Stomach (tissue), 19 donors: Measurements from ENCODE around the gene GALM. TPM values are rescaled to one million over a fixed set of nuclear protein-coding genes. Genes with fewer than 3 reads are reported as not detected.

Experiments
- DNase-seq, 2 donors: peaks; one replicate each; pipeline versions ENCODE4 v3.0.0 to v3.0.0-alpha.2; 2013 to 2019
- H3K27ac ChIP-seq, 5 donors: fragments of 200-600 bp in 4 of 5; sonication (generic) in 4 of 5; one replicate each; pipeline ENCODE4 v1.5.1; 2013 to 2019; ENCODE audit warnings: mild to moderate bottlenecking in 1 of 5, moderate library complexity in 1 of 5
- H3K27me3 ChIP-seq, 3 donors: fragments of 200-600 bp; sonication (generic); one replicate each; pipeline ENCODE4 v1.5.1; 2017 to 2019; ENCODE audit warnings: mixed run types in 1 of 3
- H3K36me3 ChIP-seq, 4 donors: fragments of 200-600 bp; sonication (generic); 1 replicate in 3 of 4; 2 replicates in 1 of 4; pipeline ENCODE4 v1.5.1; 2016 to 2019
- H3K4me1 ChIP-seq, 4 donors: fragments of 200-600 bp; sonication (generic); one replicate each; pipeline ENCODE4 v1.5.1; 2016 to 2019
- H3K4me3 ChIP-seq, 4 donors: fragments of 200-600 bp; sonication (generic) in 3 of 4; one replicate each; pipeline ENCODE4 v1.5.1; 2016 to 2019; ENCODE audit warnings: mild to moderate bottlenecking in 1 of 4
- H3K9me3 ChIP-seq, 4 donors: fragments of 200-600 bp; sonication (generic); one replicate each; pipeline ENCODE4 v1.5.1; 2016 to 2019
- CTCF ChIP-seq, 7 experiments: fragments of 450-650 bp in 4 of 7; fragments of 200-600 bp in 3 of 7; sonication (generic) in 3 of 7; IDR thresholded peaks; one replicate each; pipeline ENCODE4 v1.5.1; 2016 to 2019; ENCODE audit warnings: antibody characterized with exemption in 7 of 7, control low read depth in 2 of 7, mild to moderate bottlenecking in 1 of 7
- EP300 ChIP-seq: sonication (generic); formaldehyde crosslinking; IDR thresholded peaks from one replicate; pipeline ENCODE4 v1.6.1; 2017; ENCODE audit warnings: antibody characterized with exemption
- POLR2A ChIP-seq, 4 donors: fragments of 450-650 bp; IDR thresholded peaks; one replicate each; pipeline ENCODE4 v1.6.1; 2016; ENCODE audit warnings: antibody characterized with exemption in 4 of 4, control low read depth in 2 of 4, mild to moderate bottlenecking in 1 of 4, moderate library complexity in 1 of 4
- POLR2AphosphoS5 ChIP-seq, 3 donors: sonication (generic); formaldehyde crosslinking; IDR thresholded peaks; one replicate each; pipeline ENCODE4 v1.6.1; 2016; ENCODE audit warnings: antibody characterized with exemption in 3 of 3
- WGBS, 5 donors: extraction: QIAGEN DNeasy Blood & Tissue Kit in 3 of 5; methylation state at CpG; one replicate each; pipeline versions ENCODE4 v1.1.5 to v1.1.7; 2013 to 2018; 5-methylcytosine and 5-hydroxymethylcytosine counted together
- intact Hi-C: fragments of 100-400 bp; cut with DNase I; formaldehyde crosslinking; loops from one replicate; pipeline ENCODE4 v1.15.1; 2023; ENCODE audit warnings: low total_unique reads
- long read RNA-seq, 10 donors: transcript quantifications; one replicate each; lab custom pipeline, GENCODE V29; 2026
- polyA plus RNA-seq, 3 donors: library from polyadenylated mRNA; stranded (reverse); fragments of 200-250 nt; gene quantifications; one replicate each; pipeline ENCODE4 v1.2.3, GENCODE V29; 2013
- total RNA-seq, 5 donors: library from RNA; depleted of rRNA; stranded (reverse); fragments of >200 nt; gene quantifications; one replicate each; pipeline versions ENCODE4 v1.1.0 to v1.2.3, GENCODE V29; 2014 to 2016
- donor health status: healthy with polysubstance abuse.
- donor health status: Bipolar disorder and iron deficiency.
- donor health status: healthy.

The GALM gene
- total RNA-seq (10 to 100 TPM in 1 of 5 donors, 1 to 10 TPM in 3, not detected in 1; 2.2 to 17.8 (median 6.7) TPM), polyA plus RNA-seq (10 to 100 TPM in 2 of 3 donors, 1 to 10 TPM in 1; 7.6 to 15.3 (median 12.3) TPM)
- long read RNA-seq, donor 1, partial matches to known transcripts, result 0 of 3 reads
- long read RNA-seq, donor 1, other reads (novel, unspliced or antisense), result 0 of 3 reads
- long read RNA-seq, donor 2, transcript GALM-201 (7 exons, 2,484 nt), result major isoform, 6 of 16 reads
- long read RNA-seq, donor 2, partial matches to known transcripts, result 10 of 16 reads
- long read RNA-seq, donor 2, other reads (novel, unspliced or antisense), result 0 of 16 reads
- long read RNA-seq, donor 3, partial matches to known transcripts, result 0 of 4 reads
- long read RNA-seq, donor 3, other reads (novel, unspliced or antisense), result 0 of 4 reads
- long read RNA-seq, donor 4, result 0 reads
- long read RNA-seq, donor 5, partial matches to known transcripts, result 201 of 237 reads
- long read RNA-seq, donor 5, other reads (novel, unspliced or antisense), result 32 of 237 reads
- long read RNA-seq, donor 6, result 0 reads
- long read RNA-seq, donor 7, transcript GALM-201 (7 exons, 2,484 nt), result major isoform, 8 of 251 reads
- long read RNA-seq, donor 7, partial matches to known transcripts, result 85 of 251 reads
- long read RNA-seq, donor 7, other reads (novel, unspliced or antisense), result 158 of 251 reads
- long read RNA-seq, donor 8, partial matches to known transcripts, result 22 of 24 reads
- long read RNA-seq, donor 8, other reads (novel, unspliced or antisense), result 0 of 24 reads
- long read RNA-seq, donor 9, transcript GALM-201 (7 exons, 2,484 nt), result major isoform, 5 of 310 reads
- long read RNA-seq, donor 9, partial matches to known transcripts, result 155 of 310 reads
- long read RNA-seq, donor 9, other reads (novel, unspliced or antisense), result 150 of 310 reads
- long read RNA-seq, donor 10, partial matches to known transcripts, result 0 of 3 reads
- long read RNA-seq, donor 10, other reads (novel, unspliced or antisense), result 0 of 3 reads

DNA sequence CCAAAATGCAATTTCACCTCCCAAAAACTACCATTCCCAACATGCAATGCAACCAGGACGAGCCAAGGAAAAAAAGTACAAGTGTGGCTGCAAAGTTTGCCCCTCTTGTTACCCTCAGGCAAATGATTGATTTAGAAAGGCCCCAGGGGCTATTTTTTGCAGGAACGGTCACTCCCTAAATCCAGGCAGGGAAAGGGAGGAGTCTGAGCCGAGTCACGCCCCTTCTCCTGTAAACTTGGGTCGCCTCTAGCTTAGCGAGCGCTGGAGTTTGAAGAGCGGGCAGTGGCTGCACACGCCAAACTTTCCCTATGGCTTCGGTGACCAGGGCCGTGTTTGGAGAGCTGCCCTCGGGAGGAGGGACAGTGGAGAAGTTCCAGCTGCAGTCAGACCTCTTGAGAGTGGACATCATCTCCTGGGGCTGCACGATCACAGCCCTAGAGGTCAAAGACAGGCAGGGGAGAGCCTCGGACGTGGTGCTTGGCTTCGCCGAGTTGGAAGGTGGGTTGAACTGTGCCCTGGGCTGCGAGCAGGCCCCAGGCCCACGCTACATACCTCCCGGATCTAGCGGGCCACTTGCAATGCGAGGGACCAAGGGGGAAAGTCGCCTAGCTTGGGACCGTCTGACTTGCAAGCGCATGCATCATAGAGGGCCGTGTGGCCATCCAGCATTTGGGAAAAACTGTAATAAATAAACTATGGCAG is at the start of gene GALM:
Gene GALM (plus strand): TSS at position 261 of the 702 bp plus-strand sequence. CDS start 48 bp downstream, at position 309.
- 0 to 1% (median 1%) methylated on average over 26 of the region's 26 CpGs for WGBS, 5 donors
- intact Hi-C loops, result no loop called here
- DNase-seq, result peak; percentile 82 to 97
- peak within 1 kb of the TSS; percentile 42 to 88 (median 80) for H3K27ac ChIP-seq
- TF ChIP-seq EP300 (no peak), POLR2A (IDR thresholded peaks at IDR 0.05) (peak in 1 of 4 donors; percentile 17), POLR2AphosphoS5 (IDR thresholded peaks at IDR 0.05) (peak; percentile 55 to 84 (median 58))
- H3K27me3 ChIP-seq, result no peaks in the 10 kb centered on the region
- no peaks in the 10 kb centered on the region for H3K36me3 ChIP-seq
- peak within 1 kb of the TSS; percentile 59 to 80 (median 66) for H3K4me3 ChIP-seq
- H3K9me3 ChIP-seq, result no peaks in the 10 kb centered on the region
- H3K4me1 ChIP-seq, result peaks cover 9 to 37% (median 23%) of the 10 kb centered on the region in 4 donors

GRCh38 chr2:38617301-38617700 is 48.6 kb upstream of the GALM start:
- intact Hi-C loops, result no loop called here
- H3K4me3 ChIP-seq, result no peak overlapping the region
- no peak for DNase-seq
- H3K36me3 ChIP-seq, result no peaks in the 10 kb centered on the region
- H3K27me3 ChIP-seq, result no peaks in the 10 kb centered on the region
- no peak for TF ChIP-seq POLR2A (IDR thresholded peaks at IDR 0.05)
- no peak for TF ChIP-seq POLR2AphosphoS5 (IDR thresholded peaks at IDR 0.05)
- no peak for TF ChIP-seq CTCF (IDR thresholded peaks at IDR 0.05)
- no peak for TF ChIP-seq EP300
- H3K27ac ChIP-seq, result no peak overlapping the region
- peaks cover 12 to 42% (median 23%) of the 10 kb centered on the region in 4 donors for H3K4me1 ChIP-seq
- no peaks in the 10 kb centered on the region for H3K9me3 ChIP-seq
- 87 to 94% (median 91%) methylated on average over 3 of the region's 3 CpGs for WGBS, 5 donors

DNA sequence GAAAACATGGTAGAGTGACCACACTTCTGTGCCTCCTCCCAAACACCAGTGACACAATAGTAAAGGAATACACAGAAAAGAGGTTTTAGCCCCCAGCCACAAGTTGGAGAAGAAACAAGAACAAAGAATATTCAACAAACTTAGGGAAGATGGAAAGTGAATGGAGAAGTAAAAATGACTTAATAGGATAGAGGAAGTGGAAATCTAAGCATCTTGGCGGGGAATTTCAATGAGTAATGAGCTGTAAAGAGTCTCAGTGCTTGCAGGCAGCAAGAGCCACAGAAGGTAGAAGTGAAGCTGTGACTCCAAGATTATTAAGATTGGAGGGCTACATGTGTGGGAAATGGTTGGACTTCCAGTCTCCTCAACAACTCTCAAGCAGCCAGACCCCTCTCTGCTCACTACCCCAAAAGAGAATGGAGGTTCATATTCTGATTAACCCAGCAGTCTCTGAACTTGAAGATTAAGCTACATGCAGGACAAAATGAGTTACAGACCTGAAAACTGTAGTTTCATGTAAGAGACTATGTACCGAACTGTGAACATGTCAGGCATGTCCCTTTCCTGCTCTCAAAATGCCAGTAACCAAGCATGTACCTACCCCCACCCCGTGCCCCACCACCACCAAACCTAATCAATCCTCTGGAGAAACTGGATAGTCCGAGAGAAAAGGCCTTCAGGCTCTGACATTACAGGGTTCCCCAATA is 46.3 kb upstream of the GALM start:
- 47 to 64% (median 50%) methylated on average over 4 of the region's 4 CpGs for WGBS, 5 donors
- H3K4me1 ChIP-seq, result peaks cover 0 to 31% (median 19%) of the 10 kb centered on the region in 4 donors
- no peaks in the 10 kb centered on the region for H3K9me3 ChIP-seq
- no peaks in the 10 kb centered on the region for H3K27me3 ChIP-seq
- H3K36me3 ChIP-seq, result no peaks in the 10 kb centered on the region
- no peak for TF ChIP-seq POLR2A (IDR thresholded peaks at IDR 0.05)
- TF ChIP-seq CTCF (IDR thresholded peaks at IDR 0.05), result no peak
- TF ChIP-seq POLR2AphosphoS5 (IDR thresholded peaks at IDR 0.05), result no peak
- no peak for TF ChIP-seq EP300
- H3K4me3 ChIP-seq, result no peak overlapping the region
- H3K27ac ChIP-seq, result peak overlapping the region in 4 of 5 donors; percentile 1 to 66 (median 33)
- peak in 1 of 2 donors; percentile 42 for DNase-seq
- intact Hi-C loops, result no loop called here

DNA sequence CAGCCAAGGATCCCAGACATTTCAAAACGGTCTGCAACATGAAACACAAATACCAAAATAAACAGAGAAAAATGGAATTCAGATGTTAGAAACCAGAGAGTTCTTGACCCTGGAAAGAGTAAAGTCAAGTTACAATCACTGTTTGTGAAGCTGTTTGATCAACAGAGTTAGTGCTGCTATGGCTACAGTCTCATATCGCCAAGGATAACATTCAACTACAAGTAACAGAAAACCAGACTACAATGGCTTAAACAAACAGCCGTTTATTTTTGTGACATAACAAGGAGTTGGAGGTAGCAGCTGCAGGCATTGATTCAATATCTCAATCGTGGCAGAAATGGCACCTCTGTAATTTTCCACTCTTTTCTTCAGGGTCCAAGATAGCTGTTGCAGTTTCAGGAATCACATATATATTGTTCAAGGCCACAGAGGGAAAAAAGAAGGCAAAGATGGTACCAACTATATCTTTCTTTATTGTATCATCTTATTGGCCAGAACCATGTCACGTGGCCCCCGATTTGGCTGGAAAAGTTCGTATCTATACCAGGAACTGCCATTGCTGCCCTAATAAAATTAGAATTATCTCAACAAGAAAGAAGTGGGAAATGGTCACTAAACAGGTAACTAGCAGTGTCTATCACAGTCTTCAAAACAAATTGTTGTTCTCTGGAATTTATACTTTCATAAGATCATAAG is 45.5 kb upstream of the GALM start:
- Histone ChIP-seq H3K4me1 (peaks cover 0 to 31% (median 19%) of the 10 kb centered on the region in 4 donors), H3K27ac (peak overlapping the region in 2 of 5 donors; percentile 10 to 56), H3K36me3 (no peaks in the 10 kb centered on the region), H3K4me3 (no peak overlapping the region), H3K9me3 (no peaks in the 10 kb centered on the region), H3K27me3 (no peaks in the 10 kb centered on the region)
- WGBS, 5 donors, result 20 to 36% (median 32%) methylated on average over 7 of the region's 7 CpGs
- TF ChIP-seq POLR2AphosphoS5 (IDR thresholded peaks at IDR 0.05) (peak in 1 of 3 donors; percentile 45), CTCF (IDR thresholded peaks at IDR 0.05) (no peak)
- intact Hi-C loops, result no loop called here
- DNase-seq, result peak in 1 of 2 donors; percentile 84
